GM18867 (cell line): ENCODE data around the gene BCL2L1.
A peak's percentile ranks its signal among the peaks of the same experiment; 100 is the strongest.
"Not testable (repeated sequence)": the region's sequence is repeated elsewhere in the genome, so short reads cannot be mapped to it uniquely, and the experiment has no call there.

Experiments
- ATAC-seq: cut with Tn5 transposase; IDR thresholded peaks from one replicate; pipeline ENCODE4 v1.9.1; 2021; ENCODE audit warnings: mild to moderate bottlenecking, moderate library complexity; ENCODE audit not compliant: unreplicated experiment

The BCL2L1 gene

DNA sequence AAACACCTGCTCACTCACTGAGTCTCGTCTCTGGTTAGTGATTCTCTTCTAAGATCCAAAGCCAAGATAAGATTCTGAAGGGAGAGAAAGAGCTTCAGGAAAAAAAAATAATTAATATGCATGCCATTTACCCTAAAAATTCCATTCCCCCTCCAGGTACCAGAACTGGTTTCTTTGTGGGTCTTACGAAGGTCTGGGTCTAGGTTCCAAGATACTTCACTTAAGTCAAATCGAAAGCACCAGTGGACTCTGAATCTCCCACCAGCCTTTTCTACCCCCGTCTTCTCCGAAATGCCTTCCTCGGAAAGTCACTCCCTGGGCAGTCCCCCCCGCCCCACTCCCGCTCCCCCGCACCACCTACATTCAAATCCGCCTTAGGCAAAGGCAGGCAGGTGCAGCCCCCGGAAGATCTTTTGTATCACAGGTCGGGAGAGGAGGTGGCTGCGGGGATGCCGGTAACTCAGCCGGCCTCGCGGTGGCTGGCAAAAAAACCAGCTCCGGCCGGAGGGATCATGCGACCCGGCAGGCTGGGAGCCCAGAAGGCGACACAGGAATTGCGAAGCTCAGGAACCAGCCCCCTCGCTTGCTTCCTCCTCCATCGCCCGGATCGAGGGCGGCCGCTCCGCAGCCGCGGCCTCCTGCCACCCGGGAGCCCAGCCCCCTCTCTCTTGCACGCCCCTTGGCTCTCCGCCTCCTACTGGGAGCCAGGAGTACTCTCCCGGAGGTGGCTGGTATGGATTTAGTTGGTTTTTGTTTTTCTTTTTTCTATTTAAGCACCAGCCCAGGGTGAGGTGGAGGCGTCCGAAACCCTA, at the start of gene BCL2L1:
Gene BCL2L1, minus strand, starts transcription at position 612 of the 812 bp plus-strand sequence. CDS start 650 bp downstream, outside the sequence.
- ATAC-seq, result peak; percentile 24

- no peak for ATAC-seq
These were observed 47.6 kb upstream of the BCL2L1 start for GRCh38 chr20:31770243-31770642.

- no peak for ATAC-seq
These were observed 47.0 kb upstream of the BCL2L1 start for GRCh38 chr20:31769681-31770080.

- ATAC-seq, result no peak
These were observed 45.1 kb upstream of the BCL2L1 start for GRCh38 chr20:31767805-31768204.

DNA sequence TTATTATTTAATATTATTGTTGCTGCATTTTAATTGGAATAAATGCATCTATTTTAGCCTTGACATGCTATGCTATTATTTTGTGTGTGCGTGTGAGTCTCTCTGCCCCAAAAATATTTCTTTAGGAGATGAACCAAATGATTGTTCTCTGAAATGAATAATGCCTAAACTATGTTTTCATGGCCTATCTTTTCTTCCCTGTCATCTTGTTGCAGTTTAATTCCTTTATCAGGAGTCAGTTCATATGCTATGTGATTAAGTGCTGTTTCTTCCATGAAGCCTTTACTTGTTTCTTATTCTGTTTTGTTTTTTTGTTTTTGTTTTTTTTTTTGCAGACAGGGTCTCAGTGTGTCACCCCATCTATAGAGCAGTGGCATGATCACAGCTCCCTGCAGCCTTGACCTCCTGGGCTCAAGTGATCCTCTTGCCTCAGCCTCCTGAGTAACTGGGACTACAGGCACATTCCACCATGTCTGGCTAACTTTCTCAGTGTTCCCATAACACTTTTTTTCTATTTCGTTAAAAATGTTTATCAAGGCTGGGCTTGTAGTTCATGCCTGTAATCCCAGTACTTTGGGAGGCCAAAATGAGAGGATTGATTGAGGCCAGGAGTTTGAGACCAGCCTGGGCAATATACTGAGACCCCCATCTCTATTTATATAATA, 42.1 kb upstream of the BCL2L1 start:
- ATAC-seq, result no peak

GRCh38 chr20:31760519-31761240, 38.0 kb upstream of the BCL2L1 start:
- no peak for ATAC-seq

GRCh38 chr20:31759836-31760518, 37.3 kb upstream of the BCL2L1 start:
- ATAC-seq, result no peak

DNA sequence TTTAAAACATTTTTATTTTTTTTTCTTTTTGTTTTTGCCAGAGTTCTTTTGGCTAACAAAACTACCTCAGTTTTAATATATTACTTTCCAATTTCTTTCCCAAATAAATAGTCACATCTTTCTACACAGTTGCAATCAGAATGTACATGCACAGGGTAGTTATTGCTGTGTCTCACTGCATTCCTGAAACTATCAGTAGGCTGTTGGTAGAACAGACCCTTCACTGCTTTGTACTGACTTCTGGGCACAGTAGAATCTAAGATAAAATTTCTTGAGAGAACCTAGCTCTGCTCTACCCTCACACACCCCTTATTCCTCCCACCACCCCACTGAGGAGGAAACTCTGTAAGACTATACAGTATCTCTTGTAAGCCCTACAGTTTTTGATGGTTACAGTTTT, 36.3 kb upstream of the BCL2L1 start:
- no peak for ATAC-seq

- ATAC-seq, result no peak
These were observed 35.9 kb upstream of the BCL2L1 start for GRCh38 chr20:31758521-31758920.

DNA sequence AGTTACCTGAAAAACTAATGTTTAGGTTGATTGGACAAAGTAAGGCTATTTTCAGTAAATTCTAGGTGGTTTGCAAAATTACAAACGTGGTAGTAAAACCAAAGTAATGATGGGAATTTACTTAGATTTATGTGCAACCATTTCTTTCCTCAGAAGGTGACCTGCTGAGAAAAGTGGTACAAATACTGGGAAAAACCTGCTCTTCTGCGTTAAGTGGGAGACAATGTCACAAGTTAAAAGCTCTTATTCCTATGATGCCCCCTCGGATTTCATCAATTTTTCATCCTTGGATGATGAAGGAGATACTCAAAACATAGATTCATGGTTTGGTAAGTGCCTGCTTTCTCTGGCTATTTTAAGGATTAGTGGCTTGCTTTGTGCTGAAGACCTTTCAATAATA, 34.6 kb upstream of the BCL2L1 start:
- no peak for ATAC-seq

GRCh38 chr20:31751126-31751525, 28.5 kb upstream of the BCL2L1 start:
- no peak for ATAC-seq

DNA sequence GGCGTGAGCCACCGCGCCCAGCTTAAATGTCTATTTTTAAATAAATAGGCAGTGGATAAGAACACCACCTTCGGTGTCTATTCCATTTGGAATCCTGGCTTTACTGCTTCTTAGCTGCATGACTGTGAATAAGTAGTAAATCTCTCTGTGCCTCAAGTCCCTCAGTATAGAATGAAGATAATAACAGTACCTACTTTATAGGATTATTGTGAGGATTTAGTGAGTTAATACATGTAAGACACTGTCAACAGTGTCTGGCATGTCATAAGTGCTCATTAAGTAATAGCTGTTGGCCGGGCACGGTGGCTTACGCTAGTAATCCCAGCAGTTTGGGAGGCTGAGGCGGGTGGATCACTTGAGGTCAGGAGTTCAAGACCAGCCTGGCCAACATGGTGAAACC, 26.6 kb upstream of the BCL2L1 start:
- no peak for ATAC-seq

GRCh38 chr20:31747640-31748039, 25.0 kb upstream of the BCL2L1 start:
- ATAC-seq, result no peak

- ATAC-seq, result not testable (repeated sequence)
These were observed 24.4 kb upstream of the BCL2L1 start for GRCh38 chr20:31747028-31747427.

GRCh38 chr20:31746068-31746878, 23.6 kb upstream of the BCL2L1 start:
- ATAC-seq, result no peak

DNA sequence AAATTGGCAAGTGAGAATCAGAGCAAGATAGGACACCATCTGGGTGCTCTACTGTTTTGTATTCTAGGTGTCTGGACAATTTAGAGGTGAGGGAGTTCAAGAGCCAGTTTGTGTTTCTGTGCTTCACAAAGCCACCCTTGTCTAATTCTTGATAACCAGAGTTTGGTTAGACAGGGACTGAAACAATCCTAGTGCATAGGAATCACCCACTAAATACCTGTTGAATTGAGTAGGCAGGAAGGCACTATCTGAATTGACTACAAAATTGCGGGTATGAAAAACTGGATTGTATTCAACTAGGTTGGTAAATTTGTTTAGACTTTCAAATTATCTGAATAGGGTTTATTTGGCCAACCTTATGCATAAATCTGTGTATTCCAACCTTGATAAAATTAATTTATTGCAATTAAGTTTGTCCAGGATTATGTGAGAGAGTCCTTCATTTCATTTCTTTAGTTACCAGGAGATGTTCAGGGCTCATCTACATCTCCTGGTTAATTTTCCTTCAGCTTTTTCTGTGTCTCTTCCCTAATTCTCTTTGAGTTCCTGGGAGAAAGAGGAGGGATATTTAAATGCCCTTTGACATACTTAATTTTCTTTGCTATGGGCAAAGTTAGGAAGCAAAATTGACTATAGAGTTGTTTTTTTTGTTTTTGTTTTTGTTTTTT, 18.1 kb upstream of the BCL2L1 start:
- ATAC-seq, result no peak

- no peak for ATAC-seq
These were observed 17.5 kb upstream of the BCL2L1 start for GRCh38 chr20:31740208-31740607.

DNA sequence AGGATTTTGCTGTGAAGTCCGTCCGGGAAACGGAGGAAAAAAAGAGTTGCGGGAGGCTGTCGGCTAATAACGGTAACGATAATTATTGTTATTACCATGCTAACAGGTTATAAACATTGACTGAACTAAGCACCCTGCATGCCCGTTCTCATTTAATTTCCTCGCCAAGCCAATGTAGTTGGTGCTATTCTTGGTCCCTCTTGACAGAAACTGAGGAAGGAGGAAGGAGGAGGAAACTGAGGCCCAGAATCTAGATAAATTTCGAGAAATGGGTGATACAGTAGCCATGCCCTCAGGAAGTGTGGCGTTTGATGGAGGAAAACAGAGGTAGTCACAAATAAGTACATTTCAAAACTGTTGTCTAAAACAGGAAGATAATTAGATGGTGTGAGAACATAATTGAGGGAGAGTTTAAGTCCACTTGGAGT, 16.9 kb upstream of the BCL2L1 start:
- ATAC-seq, result peak; percentile 14

DNA sequence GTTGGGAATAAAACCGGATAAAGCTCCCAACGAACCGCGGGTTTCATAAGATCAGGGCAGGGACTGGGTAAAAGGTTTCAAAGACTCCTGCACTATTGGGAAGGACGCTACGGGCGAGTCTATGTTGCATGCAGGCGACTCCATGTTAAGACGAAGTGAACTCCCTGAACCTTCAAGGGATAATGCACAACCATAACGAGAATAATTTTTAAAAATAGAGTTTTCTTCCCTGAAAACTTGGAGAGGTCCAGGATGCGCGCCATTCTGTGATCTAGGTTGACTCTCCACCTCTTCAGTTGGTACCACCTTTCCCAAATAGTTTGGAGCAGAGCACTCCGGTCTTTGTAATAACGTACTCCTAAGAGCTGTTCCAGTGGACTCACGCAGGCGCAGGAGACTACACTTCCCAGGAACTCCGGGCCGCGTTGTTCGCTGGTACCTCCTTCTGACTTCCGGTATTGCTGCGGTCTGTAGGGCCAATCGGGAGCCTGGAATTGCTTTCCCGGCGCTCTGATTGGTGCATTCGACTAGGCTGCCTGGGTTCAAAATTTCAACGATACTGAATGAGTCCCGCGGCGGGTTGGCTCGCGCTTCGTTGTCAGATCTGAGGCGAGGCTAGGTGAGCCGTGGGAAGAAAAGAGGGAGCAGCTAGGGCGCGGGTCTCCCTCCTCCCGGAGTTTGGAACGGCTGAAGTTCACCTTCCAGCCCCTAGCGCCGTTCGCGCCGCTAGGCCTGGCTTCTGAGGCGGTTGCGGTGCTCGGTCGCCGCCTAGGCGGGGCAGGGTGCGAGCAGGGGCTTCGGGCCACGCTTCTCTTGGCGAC, 16.3 kb upstream of the BCL2L1 start, which contains the start of gene TPX2:
Gene TPX2, plus strand, starts transcription at position 562 of the 821 bp plus-strand sequence. CDS start 18,187 bp downstream, outside the sequence.
- peak; percentile 90 for ATAC-seq
